Activated T-cell treated with anti-CD3 and anti-CD28 coated beads for 24 hours (primary cell): ENCODE measurements around the gene OSBPL8.

Experiments used
- DNase-seq: peaks from one replicate; pipeline ENCODE4 v3.0.0-alpha.2; 2020; ENCODE audit warnings: low read depth

OSBPL8 gene

DNA sequence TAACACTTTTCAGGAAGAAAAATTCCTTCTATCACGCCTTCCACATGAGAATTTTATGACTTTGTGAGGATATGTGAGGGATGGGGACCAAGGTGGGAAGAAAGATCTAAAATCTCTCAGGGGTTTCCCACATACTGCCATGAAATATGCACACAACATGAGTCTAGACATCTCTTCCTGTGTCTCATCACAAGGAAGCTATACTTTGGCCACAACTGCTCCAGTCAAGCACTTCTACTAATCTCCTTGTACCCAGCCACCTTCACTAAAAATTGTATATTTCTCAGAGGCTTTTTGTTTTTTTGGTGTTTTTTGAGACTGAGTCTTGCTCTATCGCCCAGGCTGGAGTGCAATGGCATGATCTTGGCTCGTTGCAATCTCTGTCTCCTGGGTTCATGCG lies 3.2 kb downstream of the OSBPL8 start:
- DNase-seq = no peak

DNA sequence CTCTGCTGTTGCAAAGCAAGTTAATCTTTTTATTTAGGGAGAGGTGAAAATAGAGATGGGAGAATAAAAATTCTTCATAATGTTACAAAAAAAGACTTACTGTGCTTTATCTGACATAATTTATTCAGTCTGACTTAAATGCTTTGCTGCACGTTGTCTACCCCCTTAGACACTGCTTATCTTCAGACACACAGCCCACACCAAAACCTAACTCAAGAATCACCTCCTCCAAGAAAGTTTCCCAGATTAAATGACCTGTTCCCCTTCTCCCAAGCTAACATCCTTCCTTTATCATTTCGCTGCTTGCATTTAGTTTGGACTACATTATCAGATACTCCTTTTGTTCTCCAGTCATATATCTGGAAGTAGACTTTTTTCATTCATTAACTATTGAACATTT lies 3.8 kb downstream of the OSBPL8 start:
- no peak for DNase-seq

GRCh38 chr12:76555231-76555767 lies 4.3 kb downstream of the OSBPL8 start:
- no peak for DNase-seq

- DNase-seq = no peak
Measured at GRCh38 chr12:76554405-76555230, 5.0 kb downstream of the OSBPL8 start.

- DNase-seq = no peak
Measured at GRCh38 chr12:76552343-76552938, 7.1 kb downstream of the OSBPL8 start.

DNA sequence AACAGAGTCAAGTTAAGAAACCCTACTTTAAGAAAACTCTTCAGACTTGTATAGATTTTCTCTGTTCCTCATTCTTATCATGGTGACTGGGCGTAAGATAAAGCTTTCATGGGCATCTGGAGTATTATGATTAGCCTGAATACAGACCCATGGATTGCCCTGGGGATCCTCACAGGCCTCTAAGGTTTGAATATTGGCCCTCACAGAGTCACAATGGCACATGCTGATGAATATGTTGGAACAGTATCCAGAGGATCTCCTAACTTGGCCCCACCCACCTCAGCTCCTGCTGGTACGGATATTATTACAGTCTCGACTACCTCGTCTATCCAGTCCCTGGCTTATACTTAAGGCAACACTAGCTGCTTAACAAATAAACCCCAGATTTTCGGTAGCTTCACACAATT lies 8.1 kb downstream of the OSBPL8 start:
- DNase-seq = no peak

- no peak for DNase-seq
Measured at GRCh38 chr12:76549131-76549530, 10.4 kb downstream of the OSBPL8 start.

DNA sequence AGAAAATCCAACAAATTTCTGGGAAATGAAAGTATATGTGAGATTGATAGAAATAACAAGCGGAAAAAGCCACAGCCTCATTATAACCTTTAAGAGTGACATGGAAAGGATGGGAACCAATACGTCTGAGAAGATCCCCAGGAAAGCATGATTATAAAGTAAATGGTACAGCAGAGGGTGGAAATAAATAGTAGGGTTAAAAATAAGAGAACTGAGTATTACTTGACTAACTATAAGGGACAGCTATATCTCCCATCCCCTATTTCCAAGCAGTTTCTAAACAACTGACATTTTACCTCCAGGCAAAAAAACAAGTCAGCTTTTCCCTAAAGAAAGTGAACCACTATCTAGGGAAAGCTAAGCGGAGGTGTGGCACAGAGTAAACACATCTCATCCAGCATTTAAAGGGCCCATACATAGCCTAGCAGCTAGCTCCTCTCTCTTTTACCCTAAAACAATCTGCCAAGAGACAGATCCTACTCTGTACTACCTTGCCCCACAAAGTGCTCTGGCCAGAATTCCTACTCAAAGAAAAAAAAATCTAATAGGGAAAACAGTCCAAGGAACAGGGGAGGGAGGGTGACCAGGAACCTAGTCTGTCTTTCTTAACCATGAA lies 11.2 kb downstream of the OSBPL8 start:
- DNase-seq = no peak

GRCh38 chr12:76547526-76547925 lies 12.0 kb downstream of the OSBPL8 start:
- DNase-seq = no peak

DNA sequence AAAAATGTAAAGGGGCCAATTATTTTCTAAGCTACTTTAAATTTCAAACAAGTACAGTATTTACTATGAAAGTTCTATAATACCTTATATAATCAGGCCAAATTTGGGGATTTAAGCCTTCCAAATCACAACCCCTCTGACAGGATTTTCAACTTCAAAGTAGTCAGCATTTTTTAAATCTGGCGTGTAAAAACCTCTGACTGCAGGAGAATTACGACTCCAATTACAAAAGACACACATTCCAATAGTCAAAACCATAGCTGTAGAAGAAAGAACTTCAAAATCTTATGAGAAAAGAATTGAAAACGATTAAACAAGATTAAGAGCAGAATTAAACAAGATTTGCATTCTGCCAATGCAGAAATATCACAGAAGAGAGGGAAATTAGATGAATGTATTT lies 12.7 kb downstream of the OSBPL8 start:
- DNase-seq = no peak

DNA sequence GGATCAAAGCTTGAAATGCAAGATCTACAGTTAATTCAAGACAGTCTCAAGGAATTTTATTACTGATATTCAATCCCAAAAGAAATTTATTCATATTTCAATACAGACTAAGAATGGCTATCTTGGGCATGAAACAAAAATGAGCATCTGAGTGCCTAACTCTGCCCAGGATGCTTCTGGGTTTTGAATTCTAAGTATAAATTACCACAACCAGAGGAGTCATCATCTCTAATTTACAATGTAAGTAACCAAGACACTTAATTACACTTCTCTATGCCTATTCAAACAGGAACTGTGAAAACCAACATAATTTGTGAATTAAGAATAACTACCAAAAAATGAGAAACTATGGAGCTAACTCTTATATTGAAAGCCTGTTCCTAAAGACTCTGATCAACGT lies 14.1 kb downstream of the OSBPL8 start:
- no peak for DNase-seq

DNA sequence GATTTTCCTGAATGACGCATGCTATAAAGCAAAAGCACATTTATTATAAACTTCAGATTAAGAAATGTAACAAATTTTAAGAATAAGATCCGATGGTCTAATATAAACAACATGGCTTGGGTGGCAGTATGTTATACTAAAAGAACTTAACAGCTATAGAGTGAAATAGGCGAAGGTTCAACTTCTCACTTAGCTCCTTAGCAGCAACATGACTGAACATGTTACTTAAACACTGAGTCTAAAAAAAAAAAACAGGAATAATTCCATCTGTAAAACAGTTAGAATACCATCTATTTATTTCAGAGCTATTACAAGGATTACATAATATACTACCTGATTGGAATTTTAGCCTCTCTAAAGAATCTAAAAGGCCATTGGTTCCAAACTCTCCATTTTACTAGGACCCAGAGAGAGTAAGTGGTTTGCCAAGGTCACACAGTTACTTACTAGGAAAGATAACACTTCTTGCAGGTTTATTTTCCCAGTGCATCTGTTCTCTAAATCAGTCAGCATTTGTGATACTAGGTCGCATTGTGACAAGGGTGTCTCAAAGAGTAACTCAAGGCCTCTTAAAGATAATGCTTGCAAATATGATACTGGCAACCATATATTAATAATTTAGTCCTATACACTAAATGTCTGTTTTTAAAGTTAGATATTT lies 14.8 kb downstream of the OSBPL8 start:
- no peak for DNase-seq

GRCh38 chr12:76543813-76544347 lies 15.7 kb downstream of the OSBPL8 start:
- no peak for DNase-seq

GRCh38 chr12:76542908-76543307 lies 16.7 kb downstream of the OSBPL8 start:
- no peak for DNase-seq

DNA sequence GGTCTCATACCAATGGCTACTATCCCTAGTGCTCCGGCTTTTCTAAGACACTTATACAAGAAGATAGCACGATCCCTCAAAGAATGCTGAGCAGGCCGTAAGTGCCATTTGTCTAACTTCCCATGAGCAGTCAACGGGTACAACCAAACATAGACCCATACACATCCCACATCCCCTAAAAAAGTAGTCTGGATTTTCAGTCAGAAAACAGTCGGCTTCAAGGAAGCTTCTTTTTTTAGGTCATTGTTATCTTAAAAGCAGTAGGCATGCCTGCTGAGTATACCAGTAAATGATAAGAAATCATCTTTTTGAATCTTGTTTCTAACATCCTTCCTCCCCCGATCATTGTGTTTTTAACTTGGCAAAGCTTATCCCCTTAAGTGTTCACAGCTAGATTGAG lies 19.8 kb downstream of the OSBPL8 start:
- DNase-seq = no peak

- DNase-seq = no peak
Measured at GRCh38 chr12:76537923-76538322, 21.6 kb downstream of the OSBPL8 start.

GRCh38 chr12:76536546-76536945 lies 23.0 kb downstream of the OSBPL8 start:
- no peak for DNase-seq

- DNase-seq = no peak
Measured at GRCh38 chr12:76535170-76535569, 24.4 kb downstream of the OSBPL8 start.

DNA sequence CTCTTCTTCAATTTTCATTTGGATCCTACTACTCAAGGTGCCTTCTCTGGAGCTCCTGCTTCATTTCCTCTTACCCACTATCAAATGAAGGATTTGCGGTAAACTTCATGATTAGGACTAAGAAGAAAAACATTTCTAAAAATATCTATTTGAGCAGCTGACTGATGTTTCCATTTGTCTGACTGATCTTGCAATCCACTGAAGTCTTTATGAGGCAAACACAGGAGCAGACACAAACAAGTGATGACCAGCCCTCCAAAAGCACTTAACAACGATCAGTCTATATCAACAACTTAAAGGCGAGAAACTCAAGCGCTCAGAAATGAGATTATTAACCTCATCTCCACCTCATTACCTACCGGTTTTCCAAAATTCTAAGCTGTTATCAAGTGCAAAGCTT lies 26.2 kb downstream of the OSBPL8 start:
- no peak for DNase-seq

DNA sequence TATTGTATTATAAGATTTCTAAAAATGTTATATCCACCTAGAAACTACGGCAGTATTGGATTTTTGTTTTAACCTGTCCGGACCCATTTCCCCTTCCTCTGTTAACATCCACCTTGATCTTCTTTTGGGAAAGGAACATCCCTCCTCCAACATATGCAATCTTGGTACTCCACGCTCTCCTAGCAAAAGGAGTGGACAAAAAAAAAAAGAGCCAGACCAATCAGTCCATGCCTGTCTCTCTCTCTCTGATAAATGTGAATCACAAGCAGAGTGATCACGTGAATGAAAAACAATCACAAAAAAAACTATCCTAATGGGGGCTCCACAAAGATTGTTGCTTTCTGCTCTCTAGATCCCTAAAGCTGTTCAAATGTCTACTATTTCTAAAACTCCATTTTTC lies 27.1 kb downstream of the OSBPL8 start:
- no peak for DNase-seq

- no peak for DNase-seq
Measured at GRCh38 chr12:76531056-76531455, 28.5 kb downstream of the OSBPL8 start.

DNA sequence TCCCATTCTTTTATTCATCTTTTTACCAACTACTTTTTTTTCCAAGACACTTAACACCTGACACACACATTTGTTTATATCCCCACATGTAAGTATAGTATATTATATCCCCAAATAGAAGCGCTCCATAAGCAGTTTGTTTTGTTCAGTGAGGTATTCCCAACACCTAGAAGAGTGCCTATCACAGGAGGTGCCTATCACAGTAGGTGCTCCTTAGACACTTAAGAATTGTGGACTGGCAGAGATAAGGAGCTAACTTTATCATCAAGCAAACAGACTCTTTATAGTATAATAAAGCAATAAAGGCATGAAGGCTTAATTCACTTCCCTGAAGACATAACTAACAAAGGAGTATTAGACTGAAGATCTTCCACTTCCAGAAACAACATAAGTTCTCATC lies 29.1 kb downstream of the OSBPL8 start:
- DNase-seq = no peak
